OCI-M2 (cell line): ENCODE measurements around the gene VPS37D.
"Not testable (repeated sequence)": the region's sequence is repeated elsewhere in the genome, so short reads cannot be mapped to it uniquely, and the experiment has no call there.

Experiments
- DNase-seq: peaks from one replicate; lab custom pipeline; 2025; ENCODE audit not compliant: unreplicated experiment; lab: John Stamatoyannopoulos, UW

VPS37D gene

GRCh38 chr7:73645643-73646174 lies 21.9 kb upstream of the VPS37D start:
- no peak for DNase-seq

GRCh38 chr7:73646785-73647724 lies 20.6 kb upstream of the VPS37D start:
- no peak for DNase-seq

GRCh38 chr7:73647725-73648592 lies 19.7 kb upstream of the VPS37D start:
- no peak for DNase-seq

- no peak for DNase-seq
Observed at GRCh38 chr7:73648593-73649332, 18.9 kb upstream of the VPS37D start.

- no peak for DNase-seq
Observed at GRCh38 chr7:73649576-73649975, 18.1 kb upstream of the VPS37D start.

GRCh38 chr7:73650524-73650923 lies 17.1 kb upstream of the VPS37D start:
- DNase-seq, result no peak

- DNase-seq, result no peak
Observed at GRCh38 chr7:73652541-73652949, 15.1 kb upstream of the VPS37D start.

GRCh38 chr7:73655309-73655708 lies 12.3 kb upstream of the VPS37D start:
- DNase-seq, result not testable (repeated sequence)

- no peak for DNase-seq
Observed at GRCh38 chr7:73659983-73660382, 7.6 kb upstream of the VPS37D start.

- DNase-seq, result not testable (repeated sequence)
Observed at GRCh38 chr7:73660594-73660993, 7.0 kb upstream of the VPS37D start.

- no peak for DNase-seq
Observed at GRCh38 chr7:73663033-73663432, 4.6 kb upstream of the VPS37D start.

- DNase-seq, result no peak
Observed at GRCh38 chr7:73668103-73668885, 663 bp downstream of the VPS37D start.

GRCh38 chr7:73668886-73669230 lies 1.2 kb downstream of the VPS37D start:
- no peak for DNase-seq

GRCh38 chr7:73669288-73669701 lies 1.7 kb downstream of the VPS37D start:
- no peak for DNase-seq

- DNase-seq, result no peak
Observed at GRCh38 chr7:73669858-73670385, 2.3 kb downstream of the VPS37D start.

- DNase-seq, result no peak
Observed at GRCh38 chr7:73671322-73671661, 3.7 kb downstream of the VPS37D start.

- no peak for DNase-seq
Observed at GRCh38 chr7:73671857-73672445, 4.3 kb downstream of the VPS37D start.

- no peak for DNase-seq
Observed at GRCh38 chr7:73674468-73675124, 7.0 kb downstream of the VPS37D start.

GRCh38 chr7:73676062-73676461 lies 8.4 kb downstream of the VPS37D start:
- DNase-seq, result not testable (repeated sequence)
